Transverse colon (tissue), 4 donors: Measurements from ENCODE around the gene NDUFA6. TPM values are rescaled to one million over a fixed set of nuclear protein-coding genes. Genes with fewer than 3 reads are reported as not detected.

ENCODE experiments used
- DNase-seq: peaks from one replicate; pipeline ENCODE4 v3.0.0-alpha.2; 2019
- H3K27ac ChIP-seq, 4 donors: fragments of 200-600 bp; sonication (generic); 2 replicates each; pipeline ENCODE4 v1.5.1; 2016 to 2018; ENCODE audit warnings: inconsistent platforms in 4 of 4
- H3K27me3 ChIP-seq: fragments of 200-600 bp; sonication (generic); 2 replicates; pipeline ENCODE4 v1.5.1; 2017; ENCODE audit warnings: inconsistent platforms
- H3K36me3 ChIP-seq, 4 donors: fragments of 200-600 bp; sonication (generic); 2 replicates each; pipeline ENCODE4 v1.5.1; 2017 to 2019; ENCODE audit warnings: inconsistent platforms in 4 of 4
- H3K4me1 ChIP-seq, 4 donors: fragments of 200-600 bp; sonication (generic); 2 replicates each; pipeline ENCODE4 v1.5.1; 2017 to 2020; ENCODE audit warnings: inconsistent platforms in 4 of 4
- H3K4me3 ChIP-seq, 4 donors: fragments of 200-600 bp; sonication (generic); 1 replicate in 1 of 4; 2 replicates in 3 of 4; pipeline versions ENCODE4 v1.5.1 to v1.6.1; 2017 to 2019; ENCODE audit warnings: inconsistent platforms in 4 of 4
- H3K9me3 ChIP-seq, 2 donors: fragments of 200-600 bp; sonication (generic); 2 replicates each; pipeline ENCODE4 v1.5.1; 2017 to 2019; ENCODE audit warnings: inconsistent platforms in 2 of 2
- CTCF ChIP-seq, 5 experiments: fragments of 200-600 bp in 3 of 5; fragments of 450-650 bp in 2 of 5; sonication (generic) in 3 of 5; IDR thresholded peaks; 1 replicate in 2 of 5; 2 replicates in 3 of 5; pipeline ENCODE4 v1.5.1; 2016 to 2017; ENCODE audit warnings: antibody characterized with exemption in 5 of 5, inconsistent platforms in 3 of 5, mild to moderate bottlenecking in 2 of 5, moderate library complexity in 1 of 5
- EP300 ChIP-seq: sonication (generic); formaldehyde crosslinking; IDR thresholded peaks from one replicate; pipeline ENCODE4 v1.6.1; 2017; ENCODE audit warnings: antibody characterized with exemption, low read depth
- POLR2A ChIP-seq: fragments of 450-650 bp; IDR thresholded peaks from one replicate; pipeline ENCODE4 v1.6.1; 2016; ENCODE audit warnings: antibody characterized with exemption, mild to moderate bottlenecking, moderate library complexity
- POLR2AphosphoS5 ChIP-seq, 3 donors: sonication (generic); formaldehyde crosslinking; IDR thresholded peaks; one replicate each; pipeline ENCODE4 v1.6.1; 2016; ENCODE audit warnings: antibody characterized with exemption in 3 of 3
- WGBS, 2 donors: methylation state at CpG; one replicate each; pipeline ENCODE4 v1.1.5; 2018; ENCODE audit warnings: low coverage in 1 of 2; 5-methylcytosine and 5-hydroxymethylcytosine counted together
- in situ Hi-C, 4 donors: fragments of 200-750 bp; cut with MboI; loops; one replicate each; pipeline versions ENCODE4 v1.15.0 to v1.15.1; 2017; ENCODE audit warnings: low sequenced_read_pairs in 3 of 4, low pct_ligation_motif_present in 1 of 4, low pct_unique_long_range_greater_than_20kb in 1 of 4
- intact Hi-C: fragments of 100-400 bp; cut with DNase I; formaldehyde crosslinking; loops from one replicate; pipeline ENCODE4 v1.15.1; 2023; ENCODE audit warnings: low total_unique reads
- small RNA-seq, 4 donors: library from RNA; depleted of rRNA; stranded (forward); fragments of <200 nt; gene quantifications; one replicate each; pipeline ENCODE3, GENCODE V24; 2016
- total RNA-seq, 4 donors: library from RNA; depleted of rRNA; stranded (reverse); fragments of >200 nt; gene quantifications; one replicate each; pipeline ENCODE4 v1.1.0, GENCODE V29; 2016

The NDUFA6 gene
- total RNA-seq, 4 donors from 2014 or later = 17.2 to 723 (median 88.7) TPM

- intact Hi-C loops = no loop called here
- in situ Hi-C loops = no loop called here
- no peak for DNase-seq
- H3K27ac ChIP-seq = no peak overlapping the region
- H3K27me3 ChIP-seq = no peaks in the 10 kb centered on the region
- H3K4me3 ChIP-seq = no peak overlapping the region
- TF ChIP-seq EP300 = no peak
- TF ChIP-seq POLR2AphosphoS5 (IDR thresholded peaks at IDR 0.05) = no peak
- TF ChIP-seq CTCF (IDR thresholded peaks at IDR 0.05) = no peak
- no peak for TF ChIP-seq POLR2A
- H3K36me3 ChIP-seq = no peaks in the 10 kb centered on the region
- no peaks in the 10 kb centered on the region for H3K4me1 ChIP-seq
- H3K9me3 ChIP-seq = peaks cover 9 to 11% of the 10 kb centered on the region in 2 donors
These were observed 48.8 kb downstream of the NDUFA6 start for GRCh38 chr22:42041784-42042183.

DNA sequence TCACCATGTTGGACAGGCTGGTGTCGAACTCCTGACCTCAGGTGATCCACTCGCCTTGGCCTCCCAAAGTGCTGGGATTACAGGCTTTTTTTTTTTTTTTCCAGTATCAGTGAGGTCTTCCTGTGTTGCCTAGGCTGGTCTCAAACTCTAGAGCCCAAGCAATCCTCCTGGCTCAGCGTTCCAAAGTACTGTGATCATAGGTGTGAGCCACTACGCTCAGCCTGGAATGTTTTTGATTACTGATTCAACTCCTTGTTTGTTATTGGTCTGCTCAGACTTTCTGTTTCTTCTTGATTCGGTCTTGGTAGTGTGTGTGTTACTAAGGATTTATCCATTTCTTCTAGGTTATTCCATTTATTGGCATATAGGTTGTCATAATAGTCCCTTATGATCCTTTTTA, 51.3 kb downstream of the NDUFA6 start:
- Histone ChIP-seq H3K27ac (no peak overlapping the region), H3K4me1 (no peaks in the 10 kb centered on the region), H3K4me3 (no peak overlapping the region), H3K36me3 (no peaks in the 10 kb centered on the region), H3K27me3 (no peaks in the 10 kb centered on the region), H3K9me3 (peaks cover 9 to 11% of the 10 kb centered on the region in 2 donors)
- intact Hi-C loops = no loop called here
- in situ Hi-C loops = no loop called here
- DNase-seq = no peak
- WGBS, 2 donors = 97 to 98% methylated on average over 5 of the region's 5 CpGs
- TF ChIP-seq EP300 (no peak), POLR2AphosphoS5 (IDR thresholded peaks at IDR 0.05) (no peak), POLR2A (no peak), CTCF (IDR thresholded peaks at IDR 0.05) (no peak)

Small RNA genes lying within 50 kb of the gene (small RNA-seq; reads per million reads assigned to genes)
- gene SNORD13P1 = 0 reads per million in 4 donors

Other genes starting within 250 kb of the NDUFA6 start
- gene SHISA8, start 175.7 kb downstream of the NDUFA6 start, total RNA-seq = under 1 TPM in 1 of 4 donors, not detected in 3; 0.32 TPM
- gene TNFRSF13C, start 164.0 kb downstream of the NDUFA6 start, total RNA-seq = 10 to 100 TPM in 1 of 4 donors, 1 to 10 TPM in 1, under 1 TPM in 2; 0.20 to 15.3 (median 4.3) TPM
- gene CENPM, start 143.6 kb downstream of the NDUFA6 start, total RNA-seq = 10 to 100 TPM in 2 of 4 donors, 1 to 10 TPM in 1, not detected in 1; 6.0 to 22.9 (median 11.0) TPM
- gene SEPTIN3, start 121.3 kb downstream of the NDUFA6 start, total RNA-seq = under 1 TPM in 2 of 4 donors, not detected in 2; 0.48 to 0.68 TPM
- gene WBP2NL, start 92.0 kb downstream of the NDUFA6 start, total RNA-seq = 10 to 100 TPM in 1 of 4 donors, 1 to 10 TPM in 1, under 1 TPM in 1, not detected in 1; 0.96 to 12.0 (median 3.5) TPM
- 100 to 1,000 TPM in 2 of 4 donors, 10 to 100 TPM in 2; 48.3 to 120 (median 96.0) TPM for gene NAGA, start 20.0 kb downstream of the NDUFA6 start, total RNA-seq
- gene PHETA2, start 16.5 kb downstream of the NDUFA6 start, total RNA-seq = 10 to 100 TPM in 3 of 4 donors, 1 to 10 TPM in 1; 6.4 to 17.6 (median 12.7) TPM
- 10 to 100 TPM in 3 of 4 donors, 1 to 10 TPM in 1; 4.8 to 44.9 (median 18.8) TPM for gene SMDT1, start 11.1 kb downstream of the NDUFA6 start, total RNA-seq
- 1 to 10 TPM; 1.2 to 9.7 (median 3.3) TPM for gene CYP2D6, start 40.0 kb upstream of the NDUFA6 start, total RNA-seq
- gene TCF20, start 179.9 kb upstream of the NDUFA6 start, total RNA-seq = 10 to 100 TPM; 30.3 to 43.7 (median 42.3) TPM